H1 (cell line): ENCODE data around the gene PLPP7. TPM values are rescaled to one million over a fixed set of nuclear protein-coding genes. Genes with fewer than 3 reads are reported as not detected.

Source experiments
- CTCF ChIA-PET: fragments of 300-600 bp; sonication (Branson Sonifier 250); formaldehyde crosslinking; loops from one replicate; lab custom pipeline; 2021; ENCODE audit not compliant: partially characterized antibody; lab: Charles Lee
- POLR2A ChIA-PET: fragments of 300-600 bp; sonication (Branson Sonifier 250); formaldehyde crosslinking; loops from one replicate; lab custom pipeline; 2021; ENCODE audit warnings: inconsistent platforms; ENCODE audit not compliant: partially characterized antibody; lab: Charles Lee
- DNase-seq, 2 experiments: peaks; one replicate each; pipeline versions ENCODE4 v3.0.0 to v3.0.0-alpha.2; 2010 to 2022; ENCODE audit warnings: low spot score in 2 of 2, low read depth in 1 of 2, mixed read lengths in 1 of 2
- FAIRE-seq: peaks from 2 replicates; lab custom pipeline; 2011; peaks lifted over from hg19 to GRCh38; lab: Jason Lieb, UNC
- H2AFZ ChIP-seq: 2 replicates; pipeline ENCODE4 v1.8.1; 2012; ENCODE audit warnings: low read length, inconsistent platforms
- H2AK5ac ChIP-seq: 2 replicates; pipeline ENCODE4 v1.6.1; 2013; ENCODE audit warnings: low read depth, low read length
- H2BK120ac ChIP-seq: replicated peaks from 2 replicates; pipeline ENCODE3; 2013; ENCODE audit warnings: low read depth, low read length, inconsistent platforms
- H2BK12ac ChIP-seq: 2 replicates; pipeline ENCODE4 v1.6.1; 2013; ENCODE audit warnings: low read depth, low read length
- H2BK15ac ChIP-seq: 2 replicates; pipeline ENCODE4 v1.6.1; 2013; ENCODE audit warnings: low read length
- H2BK20ac ChIP-seq: 2 replicates; pipeline ENCODE4 v1.6.1; 2013; ENCODE audit warnings: low read length
- H2BK5ac ChIP-seq: 2 replicates; pipeline ENCODE4 v1.6.1; 2013; ENCODE audit warnings: low read depth, low read length
- H3K14ac ChIP-seq: 2 replicates; pipeline ENCODE4 v1.6.1; 2013; ENCODE audit warnings: inconsistent platforms; ENCODE audit not compliant: insufficient read length
- H3K18ac ChIP-seq: 2 replicates; pipeline ENCODE4 v1.6.1; 2013; ENCODE audit warnings: low read length; ENCODE audit errors: extremely low read depth
- H3K23ac ChIP-seq: 2 replicates; pipeline ENCODE4 v1.6.1; 2013; ENCODE audit warnings: inconsistent platforms; ENCODE audit not compliant: insufficient read length
- H3K23me2 ChIP-seq: 2 replicates; pipeline ENCODE4 v1.6.1; 2013; ENCODE audit warnings: low read depth, low read length
- H3K27ac ChIP-seq: 2 replicates; pipeline ENCODE4 v1.6.1; 2011; ENCODE audit warnings: low read depth, low read length, inconsistent platforms
- H3K27me3 ChIP-seq, 4 experiments: replicated peaks in 1 of 4; 1 replicate in 1 of 4; 2 replicates in 3 of 4; pipeline versions ENCODE4 v1.6.1 to v1.8.1; 2011 to 2013; ENCODE audit warnings: low read length in 3 of 4, mild to moderate bottlenecking in 3 of 4, inconsistent platforms in 2 of 4, mixed read lengths in 2 of 4, moderate library complexity in 1 of 4; ENCODE audit not compliant: control insufficient read depth in 3 of 4, insufficient read depth in 3 of 4; ENCODE audit errors: extremely low read depth in 1 of 4
- H3K36me3 ChIP-seq, 4 experiments: 2 replicates each; pipeline versions ENCODE4 v1.6.1 to v1.8.1; 2011 to 2013; ENCODE audit warnings: mild to moderate bottlenecking in 4 of 4, low read length in 3 of 4, moderate library complexity in 2 of 4, control low read depth in 1 of 4, inconsistent platforms in 1 of 4; ENCODE audit not compliant: insufficient read depth in 4 of 4, control insufficient read depth in 2 of 4
- H3K4ac ChIP-seq: replicated peaks from 2 replicates; pipeline ENCODE3; 2013; ENCODE audit warnings: low read length, low read depth, mixed read lengths, inconsistent platforms; ENCODE audit not compliant: insufficient read length
- H3K4me1 ChIP-seq, 4 experiments: replicated peaks in 1 of 4; 1 replicate in 1 of 4; 2 replicates in 3 of 4; pipeline versions ENCODE4 v1.6.1 to v1.8.1; 2011 to 2013; ENCODE audit warnings: low read length in 3 of 4, inconsistent platforms in 2 of 4, mixed read lengths in 1 of 4; ENCODE audit not compliant: insufficient read depth in 4 of 4, control insufficient read depth in 3 of 4
- H3K4me2 ChIP-seq, 2 experiments: 2 replicates each; pipeline versions ENCODE4 v1.6.1 to v1.8.1; 2011 to 2013; ENCODE audit warnings: low read depth in 2 of 2, low read length in 2 of 2, control low read depth in 1 of 2, inconsistent platforms in 1 of 2, mild to moderate bottlenecking in 1 of 2; ENCODE audit not compliant: insufficient read depth in 1 of 2
- H3K4me3 ChIP-seq, 4 experiments: fragments of 200-600, 300-600 bp in 1 of 4; sonication (generic), shearing (Covaris generic), sonication (Bioruptor Twin) in 1 of 4; 2 replicates each; pipeline versions ENCODE4 v1.5.1 to v1.8.1; 2011 to 2016; ENCODE audit warnings: low read length in 4 of 4, low read depth in 3 of 4, control low read depth in 2 of 4, inconsistent platforms in 2 of 4, mild to moderate bottlenecking in 2 of 4, mixed read lengths in 1 of 4, moderate library complexity in 1 of 4; ENCODE audit not compliant: insufficient read depth in 2 of 4; ENCODE audit errors: extremely low read depth in 1 of 4
- H3K56ac ChIP-seq: replicated peaks from 2 replicates; pipeline ENCODE3; 2013; ENCODE audit warnings: low read depth, mild to moderate bottlenecking, mixed read lengths, low read length, inconsistent platforms; ENCODE audit not compliant: insufficient read length
- H3K79me1 ChIP-seq: 2 replicates; pipeline ENCODE4 v1.6.1; 2013; ENCODE audit warnings: low read depth, low read length, control low read depth
- H3K79me2 ChIP-seq, 2 experiments: 2 replicates each; pipeline versions ENCODE4 v1.6.1 to v1.8.1; 2012 to 2013; ENCODE audit warnings: low read length in 2 of 2, mild to moderate bottlenecking in 2 of 2, inconsistent platforms in 1 of 2; ENCODE audit not compliant: insufficient read depth in 2 of 2, control insufficient read depth in 1 of 2
- H3K9ac ChIP-seq, 4 experiments: replicated peaks in 1 of 4; 1 replicate in 1 of 4; 2 replicates in 3 of 4; pipeline versions ENCODE4 v1.6.1 to v1.8.1; 2011 to 2013; ENCODE audit warnings: low read depth in 3 of 4, low read length in 3 of 4, control low read depth in 2 of 4, mild to moderate bottlenecking in 2 of 4, moderate library complexity in 2 of 4, inconsistent platforms in 1 of 4; ENCODE audit errors: extremely low read depth in 1 of 4
- H3K9me3 ChIP-seq, 2 experiments: 2 replicates each; pipeline versions ENCODE4 v1.6.1 to v1.8.1; 2012 to 2013; ENCODE audit warnings: mild to moderate bottlenecking in 2 of 2, moderate library complexity in 2 of 2, control low read depth in 1 of 2, inconsistent platforms in 1 of 2, low read depth in 1 of 2, low read length in 1 of 2, mixed read lengths in 1 of 2; ENCODE audit not compliant: insufficient read depth in 2 of 2
- H4K20me1 ChIP-seq, 2 experiments: replicated peaks in 1 of 2; 2 replicates each; pipeline versions ENCODE3 to v1.8.1; 2011 to 2013; ENCODE audit warnings: inconsistent platforms in 2 of 2, low read length in 2 of 2, mild to moderate bottlenecking in 1 of 2; ENCODE audit not compliant: insufficient read depth in 2 of 2, control insufficient read depth in 1 of 2
- H4K5ac ChIP-seq: 2 replicates; pipeline ENCODE4 v1.6.1; 2013; ENCODE audit warnings: low read length, low read depth, mixed read lengths, inconsistent platforms; ENCODE audit not compliant: insufficient read length
- H4K8ac ChIP-seq: 2 replicates; pipeline ENCODE4 v1.8.0; 2013; ENCODE audit warnings: mild to moderate bottlenecking, moderate library complexity, low read length, inconsistent platforms; ENCODE audit not compliant: insufficient read depth; ENCODE audit errors: extremely low read depth
- H4K91ac ChIP-seq: replicated peaks from 2 replicates; pipeline ENCODE3; 2013; ENCODE audit warnings: low read length, mixed read lengths, inconsistent platforms; ENCODE audit not compliant: insufficient read length
- CTBP2 ChIP-seq: IDR thresholded peaks from 2 replicates; pipeline ENCODE4 v1.7.0; 2011; ENCODE audit warnings: borderline replicate concordance, mild to moderate bottlenecking, moderate library complexity, mixed read lengths, low read length; ENCODE audit not compliant: insufficient read depth, insufficient read length
- KDM4A ChIP-seq: IDR thresholded peaks from one replicate; pipeline ENCODE4 v1.7.1; 2012; ENCODE audit warnings: low read depth, mild to moderate bottlenecking, moderate library complexity, low read length, inconsistent platforms; ENCODE audit not compliant: severe bottlenecking
- MAX ChIP-seq: IDR thresholded peaks from 2 replicates; pipeline ENCODE4 v1.6.1; 2012; ENCODE audit warnings: inconsistent platforms
- SIRT6 ChIP-seq: IDR thresholded peaks from one replicate; pipeline ENCODE4 v1.7.1; 2012; ENCODE audit warnings: low read length, inconsistent platforms
- SUZ12 ChIP-seq: fragments of 200-600 bp; sonication (generic); IDR thresholded peaks from 2 replicates; pipeline ENCODE4 v1.6.1; 2012; ENCODE audit warnings: mild to moderate bottlenecking, inconsistent platforms, low read length, moderate library complexity, mixed read lengths
- WGBS, 2 experiments: shearing (Covaris generic) in 1 of 2; methylation state at CpG; one replicate each; pipeline versions ENCODE4 v1.1.6 to v1.1.7; 2013 to 2015; ENCODE audit warnings: low lambda C conversion rate in 2 of 2, mixed read lengths in 2 of 2, inconsistent platforms in 1 of 2, low coverage in 1 of 2, missing lambda C conversion rate in 1 of 2; ENCODE audit not compliant: insufficient replicate concordance in 2 of 2, insufficient coverage in 1 of 2, insufficient read length in 1 of 2; ENCODE audit errors: extremely low coverage in 1 of 2, missing lambda C conversion rate in 1 of 2; 5-methylcytosine and 5-hydroxymethylcytosine counted together
- polyA plus RNA-seq, 7 experiments: library from polyadenylated mRNA; depleted of rRNA in 3 of 7; stranded (reverse) in 5 of 7; unstranded in 2 of 7; fragments of >200 nt in 5 of 7; fragments of 200-250 nt in 2 of 7; gene quantifications; 1 replicate in 5 of 7; 2 replicates in 1 of 7; 4 replicates in 1 of 7; pipeline versions ENCODE4 v1.2.1 to v1.2.3, GENCODE V29; 2011 to 2013; ENCODE audit warnings: missing spikeins in 2 of 7, mixed read lengths in 2 of 7
- total RNA-seq: library from RNA; stranded (reverse); fragmentation: NEBNext Ultra II Directional; extraction: Animal tissue kit (Norgen Biotek cat#: 25700); gene quantifications from 2 replicates; pipeline ENCODE4 v1.2.1, GENCODE V29; 2021

The PLPP7 gene
- total and polyA plus RNA-seq, 2 of the 8 experiments (the other 6 are each of a cell fraction or from before 2014, with no cell fraction given) = 3.4 to 3.9 TPM

DNA sequence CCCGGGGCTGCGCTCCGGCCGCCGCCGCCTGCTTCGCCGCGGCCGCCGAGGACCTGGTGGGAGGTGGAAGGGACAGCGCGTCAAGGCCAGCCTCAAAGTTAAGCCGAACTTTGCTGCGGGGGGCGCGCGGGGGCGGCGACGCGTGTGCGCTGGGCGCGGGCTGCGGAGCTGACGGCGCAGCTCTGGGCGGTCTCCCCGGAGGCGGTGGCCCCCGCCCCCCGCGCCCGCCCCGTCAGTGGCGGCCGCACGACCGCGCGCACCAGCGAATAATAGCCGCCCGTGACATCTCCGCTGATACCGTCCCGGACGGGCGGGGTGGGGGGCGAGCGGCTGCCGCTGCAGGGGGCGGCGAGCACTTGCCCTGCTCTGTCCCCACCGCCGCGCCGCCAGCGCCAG lies 12.6 kb upstream of the PLPP7 start:
- Histone ChIP-seq H4K5ac (no peak overlapping the region), H3K36me3 (no peaks in the 10 kb centered on the region), H4K91ac (no peak overlapping the region), H3K4ac (no peak overlapping the region), H3K9ac (no peak overlapping the region), H2BK5ac (no peak overlapping the region), H4K8ac (no peak overlapping the region), H2BK120ac (no peak overlapping the region), H3K4me1 (peaks cover 0 to 18% (median 7%) of the 10 kb centered on the region in 4 experiments; a peak in 6 of 7 replicates), H3K27me3 (peaks cover 2 to 27% (median 18%) of the 10 kb centered on the region in 4 experiments), H3K9me3 (no peaks in the 10 kb centered on the region), H3K4me3 (peak overlapping the region; percentile 42 to 72 (median 47)), H3K18ac (no peak overlapping the region), H3K4me2 (peak overlapping the region; percentile 55 to 90), H4K20me1 (peaks cover 0 to under 1% of the 10 kb centered on the region in 2 experiments), H3K56ac (no peak overlapping the region), H2BK12ac (no peak overlapping the region), H3K79me1 (no peaks in the 10 kb centered on the region), H3K23me2 (peaks cover 2% of the 10 kb centered on the region; the same call in 1 of the 2 replicates), H2AFZ (no peak overlapping the region), H3K79me2 (no peaks in the 10 kb centered on the region), H2BK15ac (no peak overlapping the region), H3K14ac (no peak overlapping the region), H2AK5ac (no peak overlapping the region), H3K23ac (no peak overlapping the region), H3K27ac (no peak overlapping the region), H2BK20ac (no peak overlapping the region)
- WGBS, 2 experiments = 0% methylated on average over 12 of the region's 60 CpGs; no CpG with 5 or more reads in 1 of the 2 experiments
- ChIA-PET POLR2A (interaction anchor here (1.6 kb wide), 1 partner anchor 12 kb away, joined by 8 read pairs; the partner anchor contains the start of gene PLPP7), CTCF (interaction anchor here (0.7 to 1.5 kb wide), 5 partner anchors 9 to 60 kb away, joined by 3 to 4 read pairs (median 4); no protein-coding TSS in a partner anchor)
- no peak for DNase-seq
- TF ChIP-seq SUZ12 (peak; percentile 43; the same call in 1 of the 2 replicates), MAX (no peak), KDM4A (peak; percentile 16), SIRT6 (no peak), CTBP2 (no peak)
- FAIRE-seq = no peak
